Epidermal melanocyte (primary cell): ENCODE results near the gene FLCN.

ENCODE experiments used
- DNase-seq: peaks from one replicate; pipeline ENCODE4 v3.0.0; 2011; ENCODE audit warnings: low spot score; ENCODE audit not compliant: insufficient read length

FLCN gene

GRCh38 chr17:17168401-17168800 is 68.6 kb downstream of the FLCN start:
- DNase-seq: no peak

GRCh38 chr17:17167986-17168385 is 69.0 kb downstream of the FLCN start:
- no peak for DNase-seq

- no peak for DNase-seq
Measured at GRCh38 chr17:17167356-17167755, 69.6 kb downstream of the FLCN start.

GRCh38 chr17:17166446-17166845 is 70.5 kb downstream of the FLCN start:
- no peak for DNase-seq

GRCh38 chr17:17165666-17166308 is 71.2 kb downstream of the FLCN start:
- DNase-seq: no peak

GRCh38 chr17:17164676-17165075 is 72.3 kb downstream of the FLCN start:
- no peak for DNase-seq

- DNase-seq: no peak
Measured at GRCh38 chr17:17164156-17164555, 72.8 kb downstream of the FLCN start.
